HG02870 (cell line): Measurements from ENCODE around the gene MEF2A.

ENCODE experiments used
- ATAC-seq: cut with Tn5 transposase; IDR thresholded peaks from one replicate; pipeline ENCODE4 v1.9.1; 2021; ENCODE audit warnings: mild to moderate bottlenecking, moderate library complexity; ENCODE audit not compliant: unreplicated experiment

MEF2A gene

GRCh38 chr15:99562238-99562637, 3.5 kb upstream of the MEF2A start:
- ATAC-seq = no peak

GRCh38 chr15:99564221-99565048, 1.3 kb upstream of the MEF2A start:
- ATAC-seq = peak; percentile 33

- ATAC-seq = no peak
Observed at GRCh38 chr15:99565049-99565298, 810 bp upstream of the MEF2A start.

- no peak for ATAC-seq
Observed at GRCh38 chr15:99566157-99566897, 543 bp downstream of the MEF2A start.

GRCh38 chr15:99568625-99569352, 3.0 kb downstream of the MEF2A start:
- no peak for ATAC-seq

GRCh38 chr15:99571299-99571698, 5.5 kb downstream of the MEF2A start:
- peak; percentile 66 for ATAC-seq

GRCh38 chr15:99574048-99574447, 8.3 kb downstream of the MEF2A start:
- no peak for ATAC-seq

GRCh38 chr15:99574502-99574901, 8.7 kb downstream of the MEF2A start:
- ATAC-seq = no peak

- ATAC-seq = peak; percentile 73
Observed at GRCh38 chr15:99578809-99579208, 13.0 kb downstream of the MEF2A start.

GRCh38 chr15:99580076-99580475, 14.3 kb downstream of the MEF2A start:
- ATAC-seq = no peak

- ATAC-seq = peak; percentile 61
Observed at GRCh38 chr15:99582508-99582960, 16.8 kb downstream of the MEF2A start.

GRCh38 chr15:99584081-99584600, 18.4 kb downstream of the MEF2A start:
- no peak for ATAC-seq

GRCh38 chr15:99586121-99586520, 20.3 kb downstream of the MEF2A start:
- ATAC-seq = no peak

- ATAC-seq = no peak
Observed at GRCh38 chr15:99589801-99590200, 24.0 kb downstream of the MEF2A start.

GRCh38 chr15:99590913-99591646, 25.3 kb downstream of the MEF2A start:
- ATAC-seq = no peak

- no peak for ATAC-seq
Observed at GRCh38 chr15:99592145-99592791, 26.5 kb downstream of the MEF2A start.

GRCh38 chr15:99593070-99593469, 27.3 kb downstream of the MEF2A start:
- no peak for ATAC-seq

GRCh38 chr15:99594916-99595315, 29.1 kb downstream of the MEF2A start:
- ATAC-seq = no peak

GRCh38 chr15:99598296-99598695, 32.5 kb downstream of the MEF2A start:
- no peak for ATAC-seq

GRCh38 chr15:99603828-99604227, 38.0 kb downstream of the MEF2A start:
- ATAC-seq = no peak
